Activated CD8-positive, alpha-beta memory T cell treated with anti-CD3 and anti-CD28 coated beads, Interleukin-2, amount 50 U/mL, for 48 hours (primary cell): ENCODE data around the gene CD48.

ENCODE experiments used
- DNase-seq: peaks from one replicate; pipeline ENCODE4 v3.0.0-alpha.2; 2020

Gene CD48

GRCh38 chr1:160646711-160647328 lies 64.8 kb downstream of the CD48 start, which contains the start of gene SLAMF1:
Gene SLAMF1 (minus strand): TSS chr1:160647044. CDS start chr1:160646945, 99 bp downstream.
- peak; percentile 78 for DNase-seq

- no peak for DNase-seq
Observed at GRCh38 chr1:160646180-160646579, 65.4 kb downstream of the CD48 start.

GRCh38 chr1:160645386-160646130 lies 66.1 kb downstream of the CD48 start:
- no peak for DNase-seq

- no peak for DNase-seq
Observed at GRCh38 chr1:160644399-160644798, 67.2 kb downstream of the CD48 start.

- DNase-seq = no peak
Observed at GRCh38 chr1:160643138-160643537, 68.5 kb downstream of the CD48 start.

- no peak for DNase-seq
Observed at GRCh38 chr1:160642281-160642644, 69.4 kb downstream of the CD48 start.

- peak; percentile 65 for DNase-seq
Observed at GRCh38 chr1:160641323-160642280, 70.0 kb downstream of the CD48 start.

GRCh38 chr1:160640359-160641123 lies 71.1 kb downstream of the CD48 start:
- no peak for DNase-seq

GRCh38 chr1:160639652-160640051 lies 72.0 kb downstream of the CD48 start:
- DNase-seq = no peak

- no peak for DNase-seq
Observed at GRCh38 chr1:160638926-160639325, 72.7 kb downstream of the CD48 start.

GRCh38 chr1:160638540-160638857 lies 73.1 kb downstream of the CD48 start:
- DNase-seq = no peak

GRCh38 chr1:160637821-160638539 lies 73.6 kb downstream of the CD48 start:
- DNase-seq = no peak

GRCh38 chr1:160637065-160637464 lies 74.6 kb downstream of the CD48 start:
- DNase-seq = no peak

GRCh38 chr1:160636547-160636946 lies 75.1 kb downstream of the CD48 start:
- no peak for DNase-seq

GRCh38 chr1:160636076-160636475 lies 75.5 kb downstream of the CD48 start:
- no peak for DNase-seq

- DNase-seq = no peak
Observed at GRCh38 chr1:160634543-160635491, 76.8 kb downstream of the CD48 start.

- DNase-seq = no peak
Observed at GRCh38 chr1:160633330-160633903, 78.2 kb downstream of the CD48 start.

- no peak for DNase-seq
Observed at GRCh38 chr1:160631983-160632625, 79.5 kb downstream of the CD48 start.

- no peak for DNase-seq
Observed at GRCh38 chr1:160630523-160631451, 80.8 kb downstream of the CD48 start.
